Neural progenitor cell (in vitro differentiated cells): Measurements from ENCODE around the gene CRELD2. TPM values are rescaled to one million over a fixed set of nuclear protein-coding genes. Genes with fewer than 3 reads are reported as not detected.

Experiments used
- DNase-seq: peaks from one replicate; pipeline ENCODE4 v3.0.0-alpha.2; 2016; ENCODE audit warnings: low spot score
- H2AFZ ChIP-seq: fragments of 200-600 bp; sonication (generic); replicated peaks from 2 replicates; pipeline ENCODE4 v1.6.1; 2016; ENCODE audit warnings: antibody characterized with exemption
- H3F3A ChIP-seq: fragments of 200-600 bp; sonication (generic); 2 replicates; pipeline ENCODE4 v1.6.1; 2016; ENCODE audit warnings: antibody characterized with exemption, low read depth
- H3K27ac ChIP-seq: fragments of 200-600 bp; sonication (generic); 2 replicates; pipeline ENCODE4 v1.5.1; 2016; ENCODE audit warnings: mild to moderate bottlenecking
- H3K27me3 ChIP-seq: fragments of 200-600 bp; sonication (generic); 2 replicates; pipeline ENCODE4 v1.6.1; 2016; ENCODE audit warnings: mild to moderate bottlenecking, moderate library complexity
- H3K36me3 ChIP-seq: fragments of 200-600 bp; sonication (generic); 2 replicates; pipeline ENCODE4 v1.5.1; 2016
- H3K4me1 ChIP-seq: fragments of 200-600 bp; sonication (generic); 2 replicates; pipeline ENCODE4 v1.6.1; 2016; ENCODE audit warnings: mixed run types
- H3K4me2 ChIP-seq: fragments of 200-600 bp; sonication (generic); 2 replicates; pipeline ENCODE4 v1.6.1; 2016
- H3K4me3 ChIP-seq: fragments of 200-600 bp; sonication (generic); 2 replicates; pipeline ENCODE4 v1.5.1; 2016
- H3K79me2 ChIP-seq: fragments of 200-600 bp; sonication (generic); 2 replicates; pipeline ENCODE4 v1.6.1; 2016; ENCODE audit warnings: low read depth
- H3K9ac ChIP-seq: fragments of 200-600 bp; sonication (generic); 2 replicates; pipeline ENCODE4 v1.6.1; 2016
- H3K9me3 ChIP-seq: fragments of 200-600 bp; sonication (generic); 2 replicates; pipeline ENCODE4 v1.5.1; 2016; ENCODE audit warnings: low read depth
- H4K20me1 ChIP-seq: fragments of 200-600 bp; sonication (generic); 2 replicates; pipeline ENCODE4 v1.6.1; 2016; ENCODE audit warnings: low read depth
- H3K27ac Mint-ChIP-seq: 3 replicates; pipeline ENCODE4 v1.8.0; 2021; ENCODE audit warnings: mixed read lengths
- H3K27me3 Mint-ChIP-seq: 2 replicates; pipeline ENCODE4 v1.8.0; 2022; ENCODE audit warnings: low read depth, mild to moderate bottlenecking, inconsistent platforms, moderate library complexity, mixed read lengths; ENCODE audit not compliant: insufficient read depth
- H3K36me3 Mint-ChIP-seq: 3 replicates; pipeline ENCODE4 v1.8.0; 2021; ENCODE audit warnings: mixed read lengths
- H3K4me1 Mint-ChIP-seq: 3 replicates; pipeline ENCODE4 v1.8.0; 2021; ENCODE audit warnings: mixed read lengths
- H3K4me3 Mint-ChIP-seq: 3 replicates; pipeline ENCODE4 v1.8.0; 2021; ENCODE audit warnings: mild to moderate bottlenecking, moderate library complexity, mixed read lengths
- H3K9me3 Mint-ChIP-seq: 3 replicates; pipeline ENCODE4 v1.8.0; 2020; ENCODE audit warnings: mixed read lengths
- CTCF ChIP-seq: fragments of 200-600 bp; sonication (generic); IDR thresholded peaks from 2 replicates; pipeline ENCODE4 v1.5.1; 2017; ENCODE audit warnings: antibody characterized with exemption, mild to moderate bottlenecking
- EZH2 ChIP-seq: fragments of 200-600 bp; sonication (generic); IDR thresholded peaks from 2 replicates; pipeline ENCODE4 v1.6.1; 2017; ENCODE audit warnings: antibody characterized with exemption, mild to moderate bottlenecking, moderate library complexity
- EZH2phosphoT487 ChIP-seq: fragments of 200-600 bp; sonication (generic); IDR thresholded peaks from 2 replicates; pipeline ENCODE4 v1.6.1; 2017; ENCODE audit warnings: antibody characterized with exemption
- total RNA-seq: library from RNA; depleted of rRNA; stranded (reverse); fragments of >200 nt; gene quantifications from 2 replicates; pipeline ENCODE4 v1.2.3, GENCODE V29; 2015; ENCODE audit warnings: low replicate concordance

The CRELD2 gene
- total RNA-seq, 1 donor from 2014 or later = 12.2 TPM

DNA sequence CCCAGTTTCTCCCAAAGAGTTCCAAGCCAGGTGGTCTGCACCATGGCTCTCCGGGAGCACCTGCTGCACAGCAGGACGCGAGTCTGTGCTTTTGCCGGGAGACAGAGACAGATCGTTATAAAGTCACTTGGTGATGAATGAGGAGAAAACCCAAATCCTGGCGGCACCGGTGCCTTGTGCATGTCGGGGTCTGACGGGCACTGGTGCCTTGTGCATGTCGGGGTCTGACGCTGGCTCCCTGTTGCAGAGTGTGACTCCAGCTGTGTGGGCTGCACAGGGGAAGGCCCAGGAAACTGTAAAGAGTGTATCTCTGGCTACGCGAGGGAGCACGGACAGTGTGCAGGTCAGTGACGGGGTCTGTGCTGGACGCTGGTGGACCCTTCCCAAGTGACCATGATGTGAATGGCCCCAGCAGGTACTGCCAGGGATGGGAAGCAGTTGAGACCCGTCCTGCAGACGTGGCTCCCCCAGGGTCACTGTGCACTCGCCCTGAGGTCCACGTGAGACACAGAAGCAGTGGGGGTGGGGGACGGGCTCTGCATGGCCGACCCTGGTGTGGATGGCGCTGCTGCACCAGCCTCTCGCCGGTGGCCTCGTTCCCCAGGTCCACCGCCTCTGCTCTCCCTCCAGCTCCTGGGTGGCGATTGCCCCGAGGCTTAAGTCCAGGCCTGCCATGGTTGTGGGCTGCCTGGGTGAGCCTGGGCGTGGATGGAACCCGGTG lies 5.8 kb downstream of the CRELD2 start:
- Mint-ChIP-seq H3K4me3 (no peak overlapping the region), H3K27me3 (peaks cover 8% of the 10 kb centered on the region), H3K9me3 (no peaks in the 10 kb centered on the region), H3K27ac (no peak overlapping the region), H3K4me1 (peaks cover 25% of the 10 kb centered on the region), H3K36me3 (peaks cover 4% of the 10 kb centered on the region)
- Histone ChIP-seq H3K4me3 (no peak overlapping the region), H4K20me1 (no peaks in the 10 kb centered on the region), H3K36me3 (no peaks in the 10 kb centered on the region), H3K4me2 (no peak overlapping the region), H3K27me3 (peaks cover 15% of the 10 kb centered on the region), H3K9me3 (no peaks in the 10 kb centered on the region), H3K27ac (no peak overlapping the region), H3F3A (peaks cover 9% of the 10 kb centered on the region), H2AFZ (no peak overlapping the region), H3K79me2 (no peaks in the 10 kb centered on the region), H3K4me1 (no peaks in the 10 kb centered on the region), H3K9ac (no peak overlapping the region)
- no peak for TF ChIP-seq CTCF
- no peak for TF ChIP-seq EZH2phosphoT487
- no peak for TF ChIP-seq EZH2
- no peak for DNase-seq

DNA sequence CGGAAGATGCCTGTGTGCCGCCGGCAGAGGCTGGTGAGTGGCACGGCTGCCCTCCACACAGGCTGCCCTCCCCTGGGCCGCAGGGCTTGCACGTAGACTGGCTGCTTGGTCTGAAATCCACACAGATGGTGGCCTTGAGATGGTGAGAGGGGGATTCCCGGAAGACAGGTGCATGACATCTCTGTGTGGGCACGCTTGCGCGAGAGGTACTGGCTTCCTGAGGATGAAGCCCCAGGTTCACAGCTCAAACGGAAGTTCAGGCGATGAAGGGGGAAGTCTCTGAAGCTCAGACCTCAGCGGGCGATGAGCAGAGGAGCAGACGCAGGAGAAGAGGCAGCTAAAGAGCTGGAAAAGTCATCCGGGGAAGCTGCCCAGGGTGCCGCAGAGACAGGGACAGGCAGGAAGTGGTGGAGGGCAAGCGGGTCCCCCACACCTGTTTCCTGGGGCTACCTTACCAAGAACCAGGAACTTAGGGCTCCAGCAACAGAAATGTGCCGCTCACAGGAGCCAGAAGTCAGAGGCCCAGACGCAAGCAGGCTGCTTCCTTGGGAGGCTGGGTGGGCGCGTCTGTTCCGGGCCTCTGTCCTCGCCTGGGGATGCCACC lies 7.2 kb downstream of the CRELD2 start:
- Histone ChIP-seq H4K20me1 (no peaks in the 10 kb centered on the region), H3K9ac (no peak overlapping the region), H3K79me2 (no peaks in the 10 kb centered on the region), H3K4me3 (no peak overlapping the region), H3K27me3 (peaks cover 25% of the 10 kb centered on the region), H3K4me1 (no peaks in the 10 kb centered on the region), H3K27ac (no peak overlapping the region), H2AFZ (no peak overlapping the region), H3F3A (peaks cover 9% of the 10 kb centered on the region), H3K9me3 (no peaks in the 10 kb centered on the region), H3K4me2 (no peak overlapping the region), H3K36me3 (no peaks in the 10 kb centered on the region)
- no peak for DNase-seq
- TF ChIP-seq CTCF (no peak), EZH2phosphoT487 (no peak), EZH2 (no peak)
- H3K27ac Mint-ChIP-seq = no peak overlapping the region
- H3K27me3 Mint-ChIP-seq = peaks cover 8% of the 10 kb centered on the region
- H3K36me3 Mint-ChIP-seq = peaks cover 4% of the 10 kb centered on the region
- H3K4me3 Mint-ChIP-seq = no peak overlapping the region
- H3K9me3 Mint-ChIP-seq = no peaks in the 10 kb centered on the region
- H3K4me1 Mint-ChIP-seq = peaks cover 17% of the 10 kb centered on the region

GRCh38 chr22:49926916-49927315 lies 8.5 kb downstream of the CRELD2 start:
- Mint-ChIP-seq H3K4me1 (peaks cover 21% of the 10 kb centered on the region), H3K36me3 (peaks cover 2% of the 10 kb centered on the region), H3K9me3 (no peaks in the 10 kb centered on the region), H3K4me3 (peak overlapping the region; percentile 59), H3K27me3 (peaks cover 12% of the 10 kb centered on the region), H3K27ac (peak overlapping the region; percentile 40)
- Histone ChIP-seq H3F3A (peaks cover 9% of the 10 kb centered on the region), H2AFZ (no peak overlapping the region), H3K9me3 (no peaks in the 10 kb centered on the region), H3K4me3 (no peak overlapping the region), H4K20me1 (no peaks in the 10 kb centered on the region), H3K4me2 (no peak overlapping the region), H3K79me2 (no peaks in the 10 kb centered on the region), H3K27ac (no peak overlapping the region), H3K9ac (no peak overlapping the region), H3K36me3 (no peaks in the 10 kb centered on the region), H3K27me3 (peaks cover 34% of the 10 kb centered on the region), H3K4me1 (no peaks in the 10 kb centered on the region)
- no peak for DNase-seq
- TF ChIP-seq CTCF (no peak), EZH2phosphoT487 (no peak), EZH2 (no peak)
